SK-N-SH (cell line): Measurements from ENCODE around the gene PBX1.

Experiments
- EZH2phosphoT487 ChIP-seq: fragments of 200-600 bp; sonication (generic); IDR thresholded peaks from 2 replicates; pipeline ENCODE4 v1.6.1; 2017; ENCODE audit warnings: low read depth, mixed run types, mild to moderate bottlenecking, antibody characterized with exemption, moderate library complexity, borderline replicate concordance
- NRF1 ChIP-seq: IDR thresholded peaks from 2 replicates; pipeline ENCODE4 v1.6.1; 2012; ENCODE audit warnings: low read depth, mild to moderate bottlenecking, low read length
- RAD21 ChIP-seq: IDR thresholded peaks from 2 replicates; pipeline ENCODE4 v1.6.1; 2012; ENCODE audit warnings: mild to moderate bottlenecking, low read length
- TAF1 ChIP-seq: IDR thresholded peaks from 2 replicates; pipeline ENCODE4 v1.6.1; 2012; ENCODE audit warnings: low read depth, mild to moderate bottlenecking, low read length, moderate library complexity, borderline replicate concordance
- TF ChIP-seq, protein P1 (sequence below): IDR thresholded peaks from 2 replicates; pipeline ENCODE4 v1.4.0; 2012; ENCODE audit warnings: low read depth
- TF ChIP-seq, protein P2 (sequence below): fragments of 200-600 bp; sonication (generic); IDR thresholded peaks from 2 replicates; pipeline ENCODE4 v1.6.1; 2017; ENCODE audit warnings: antibody characterized with exemption, mild to moderate bottlenecking, moderate library complexity

DNA sequence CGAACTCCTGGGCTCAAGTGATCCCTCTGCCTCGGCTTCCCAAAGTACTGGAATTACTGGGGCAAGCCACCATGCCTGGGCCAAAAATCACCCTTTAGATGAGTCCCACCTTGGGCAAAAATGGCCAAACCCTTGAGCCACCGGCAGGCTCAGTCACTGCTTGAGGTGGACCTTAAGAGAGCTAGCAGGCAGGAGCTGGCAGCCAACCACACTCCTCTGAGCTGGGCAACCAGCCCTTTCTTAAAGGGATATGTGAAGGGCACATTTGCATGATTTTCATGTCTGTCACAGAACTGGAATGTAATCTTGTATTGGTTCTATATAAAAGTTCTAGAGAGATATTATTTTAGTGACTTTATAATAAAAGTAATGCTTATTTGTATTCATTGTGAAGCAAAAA lies 316.5 kb downstream of the PBX1 start:
- TF ChIP-seq EZH2phosphoT487 (no peak), NRF1 (no peak), TAF1 (no peak), RAD21 (no peak)
- TF ChIP-seq, protein P1, sequence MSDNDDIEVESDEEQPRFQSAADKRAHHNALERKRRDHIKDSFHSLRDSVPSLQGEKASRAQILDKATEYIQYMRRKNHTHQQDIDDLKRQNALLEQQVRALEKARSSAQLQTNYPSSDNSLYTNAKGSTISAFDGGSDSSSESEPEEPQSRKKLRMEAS: no peak
- TF ChIP-seq, protein P2, sequence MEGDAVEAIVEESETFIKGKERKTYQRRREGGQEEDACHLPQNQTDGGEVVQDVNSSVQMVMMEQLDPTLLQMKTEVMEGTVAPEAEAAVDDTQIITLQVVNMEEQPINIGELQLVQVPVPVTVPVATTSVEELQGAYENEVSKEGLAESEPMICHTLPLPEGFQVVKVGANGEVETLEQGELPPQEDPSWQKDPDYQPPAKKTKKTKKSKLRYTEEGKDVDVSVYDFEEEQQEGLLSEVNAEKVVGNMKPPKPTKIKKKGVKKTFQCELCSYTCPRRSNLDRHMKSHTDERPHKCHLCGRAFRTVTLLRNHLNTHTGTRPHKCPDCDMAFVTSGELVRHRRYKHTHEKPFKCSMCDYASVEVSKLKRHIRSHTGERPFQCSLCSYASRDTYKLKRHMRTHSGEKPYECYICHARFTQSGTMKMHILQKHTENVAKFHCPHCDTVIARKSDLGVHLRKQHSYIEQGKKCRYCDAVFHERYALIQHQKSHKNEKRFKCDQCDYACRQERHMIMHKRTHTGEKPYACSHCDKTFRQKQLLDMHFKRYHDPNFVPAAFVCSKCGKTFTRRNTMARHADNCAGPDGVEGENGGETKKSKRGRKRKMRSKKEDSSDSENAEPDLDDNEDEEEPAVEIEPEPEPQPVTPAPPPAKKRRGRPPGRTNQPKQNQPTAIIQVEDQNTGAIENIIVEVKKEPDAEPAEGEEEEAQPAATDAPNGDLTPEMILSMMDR: no peak
